GM21723 (cell line): ENCODE measurements around the gene UBE2M.
"Not testable (repeated sequence)": the region's sequence is repeated elsewhere in the genome, so short reads cannot be mapped to it uniquely, and the experiment has no call there.

Experiments used
- ATAC-seq: cut with Tn5 transposase; IDR thresholded peaks from one replicate; pipeline ENCODE4 v1.9.1; 2021; ENCODE audit warnings: mild to moderate bottlenecking, moderate library complexity; ENCODE audit not compliant: unreplicated experiment

UBE2M gene

DNA sequence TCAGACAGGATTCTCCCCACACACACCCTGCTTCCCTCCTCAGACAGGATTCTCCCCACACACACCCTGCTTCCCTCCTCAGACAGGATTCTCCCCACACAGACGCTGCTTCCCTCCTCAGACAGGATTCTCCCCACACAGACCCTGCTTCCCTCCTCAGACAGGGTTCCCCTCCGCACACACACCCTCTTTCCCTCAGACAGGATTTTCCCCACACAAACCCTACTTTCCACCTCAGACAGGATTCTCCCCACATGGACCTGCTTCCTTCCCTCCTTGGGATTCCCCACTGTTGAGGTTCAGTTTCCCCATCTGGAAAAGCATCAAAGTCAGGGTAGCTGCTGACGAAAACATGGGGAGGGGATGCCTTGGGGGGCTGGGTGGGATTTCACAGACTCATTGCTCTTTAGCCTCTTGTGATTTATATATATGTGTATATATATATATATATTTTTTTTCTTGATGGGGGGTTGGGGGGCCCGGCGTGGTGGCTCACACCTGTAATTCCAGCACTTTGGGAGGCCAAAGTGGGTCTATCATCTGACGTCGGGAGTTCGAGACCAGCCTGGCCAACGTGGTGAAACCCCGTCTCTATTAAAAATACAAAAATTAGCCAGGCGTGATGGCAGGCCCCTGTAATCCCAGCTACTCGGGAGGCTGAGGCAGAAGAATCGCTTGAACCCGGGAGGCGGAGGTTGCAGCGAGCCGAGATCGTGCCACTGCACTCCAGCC is 15.6 kb downstream of the UBE2M start:
- ATAC-seq: not testable (repeated sequence)

DNA sequence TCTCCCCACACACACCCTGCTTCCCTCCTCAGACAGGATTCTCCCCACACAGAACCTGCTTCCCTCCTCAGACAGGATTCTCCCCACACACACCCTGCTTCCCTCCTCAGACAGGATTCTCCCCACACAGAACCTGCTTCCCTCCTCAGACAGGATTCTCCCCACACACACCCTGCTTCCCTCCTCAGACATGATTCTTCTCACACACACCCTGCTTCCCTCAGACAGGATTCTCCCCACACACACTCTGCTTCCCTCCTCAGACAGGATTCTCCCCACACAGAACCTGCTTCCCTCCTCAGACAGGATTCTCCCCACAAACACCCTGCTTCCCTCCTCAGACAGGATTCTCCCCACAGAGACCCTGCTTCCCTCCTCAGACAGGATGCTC is 19.2 kb downstream of the UBE2M start:
- not testable (repeated sequence) for ATAC-seq

DNA sequence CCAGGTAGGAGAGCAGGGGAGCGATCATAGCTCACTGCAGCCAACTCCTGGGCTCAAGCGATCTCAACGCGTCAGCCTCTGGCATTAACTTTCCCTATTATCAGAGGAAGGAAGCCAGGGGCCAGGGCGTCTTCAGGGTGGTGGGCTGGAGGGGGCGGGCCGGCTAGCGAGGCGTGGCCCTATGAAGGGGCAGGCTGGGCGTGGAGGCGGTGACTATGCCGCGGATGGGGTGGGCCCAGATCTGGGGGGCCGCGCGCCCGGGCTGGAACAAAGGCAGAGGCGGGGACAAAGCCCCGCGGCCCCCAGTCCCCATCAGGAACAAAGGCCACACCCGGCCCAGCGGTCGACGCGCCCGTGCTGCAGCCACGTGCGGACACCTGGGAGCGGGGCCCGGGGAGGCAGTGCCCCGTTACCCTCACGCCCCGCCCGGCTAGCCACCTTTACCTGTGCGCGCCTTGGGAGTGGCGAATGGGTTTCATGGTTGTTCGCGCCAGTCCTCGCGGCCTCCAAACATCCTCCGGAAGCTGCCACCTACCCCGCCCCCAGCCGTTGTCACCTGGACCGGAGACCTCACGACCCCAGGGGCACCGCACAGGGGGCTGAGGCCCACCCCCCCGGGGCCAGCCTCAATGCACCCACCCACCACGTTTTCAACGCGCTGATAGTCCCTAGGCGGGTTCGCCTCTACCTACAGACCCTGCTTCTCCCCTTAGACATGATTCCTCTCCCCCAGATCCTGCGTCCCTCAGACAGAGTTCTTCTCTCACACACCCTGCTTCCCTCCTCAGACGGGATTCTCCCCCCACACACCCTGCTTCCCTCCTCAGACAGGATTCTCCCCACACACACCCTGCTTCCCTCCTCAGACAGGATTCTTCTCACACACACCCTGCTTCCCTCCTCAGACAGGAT is 19.9 kb downstream of the UBE2M start:
- no peak for ATAC-seq

DNA sequence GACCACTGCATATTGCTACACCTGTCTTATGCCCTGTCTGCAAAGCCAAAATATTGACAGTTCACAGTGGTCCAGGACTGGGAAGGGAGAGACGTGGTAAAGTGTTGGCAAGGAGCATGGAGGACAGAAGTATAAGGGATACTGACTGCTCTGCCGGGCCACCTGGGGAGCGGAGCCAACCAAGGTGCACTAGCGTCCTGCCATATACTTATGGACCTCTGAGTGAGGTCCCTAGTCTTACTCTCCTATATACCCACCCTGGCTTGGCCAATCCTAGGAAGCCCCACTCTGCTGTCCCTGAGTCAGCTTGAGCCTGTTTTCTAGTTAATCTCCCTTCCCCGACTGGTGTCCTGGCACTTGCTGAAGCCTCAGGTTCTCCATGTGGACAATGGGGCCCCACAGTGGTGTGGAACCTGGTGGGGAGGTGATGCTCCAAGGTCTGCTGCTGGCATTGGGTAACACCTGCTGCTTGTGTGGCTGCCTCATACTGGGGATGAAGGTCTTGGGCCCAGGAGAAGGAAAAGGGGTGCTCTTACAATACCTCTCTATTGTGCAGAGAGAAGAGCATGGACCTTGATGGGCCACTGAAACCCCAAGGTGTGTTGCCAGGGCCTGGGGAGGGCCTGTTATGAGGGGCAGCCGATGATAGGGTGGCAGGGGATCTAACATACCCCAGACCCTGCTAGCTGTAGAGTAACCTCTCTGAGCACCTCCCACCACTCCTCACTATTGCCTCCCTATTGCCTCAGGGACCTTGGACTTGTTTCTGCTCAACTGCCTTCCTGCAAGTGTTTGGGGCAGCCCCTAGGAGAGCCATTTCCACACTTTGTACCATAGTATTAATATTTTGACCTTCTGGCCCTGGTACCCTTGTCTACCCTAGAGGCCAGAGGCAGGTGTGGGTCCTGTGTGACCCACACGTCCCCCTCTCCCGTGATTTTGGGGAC is 21.3 kb downstream of the UBE2M start:
- ATAC-seq: no peak

DNA sequence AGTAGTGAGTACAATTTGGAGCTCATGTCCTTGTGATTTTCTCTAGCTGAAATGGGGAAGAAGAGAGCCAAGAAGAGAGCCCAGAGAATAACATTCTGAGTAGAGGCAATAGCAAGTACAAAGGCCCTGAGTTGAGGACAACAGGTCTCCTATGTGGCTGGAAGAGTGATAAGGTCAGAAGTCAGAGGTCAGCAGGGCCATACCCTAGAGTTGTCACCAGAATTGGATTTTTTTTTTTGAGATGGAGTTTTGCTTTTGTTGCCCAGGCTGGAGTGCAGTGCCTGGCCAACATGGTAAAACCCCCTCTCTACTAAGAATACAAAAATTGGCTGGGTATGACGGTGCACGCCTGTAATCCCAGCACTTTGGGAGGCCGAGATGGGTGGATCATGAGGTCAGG is 22.6 kb downstream of the UBE2M start:
- no peak for ATAC-seq

DNA sequence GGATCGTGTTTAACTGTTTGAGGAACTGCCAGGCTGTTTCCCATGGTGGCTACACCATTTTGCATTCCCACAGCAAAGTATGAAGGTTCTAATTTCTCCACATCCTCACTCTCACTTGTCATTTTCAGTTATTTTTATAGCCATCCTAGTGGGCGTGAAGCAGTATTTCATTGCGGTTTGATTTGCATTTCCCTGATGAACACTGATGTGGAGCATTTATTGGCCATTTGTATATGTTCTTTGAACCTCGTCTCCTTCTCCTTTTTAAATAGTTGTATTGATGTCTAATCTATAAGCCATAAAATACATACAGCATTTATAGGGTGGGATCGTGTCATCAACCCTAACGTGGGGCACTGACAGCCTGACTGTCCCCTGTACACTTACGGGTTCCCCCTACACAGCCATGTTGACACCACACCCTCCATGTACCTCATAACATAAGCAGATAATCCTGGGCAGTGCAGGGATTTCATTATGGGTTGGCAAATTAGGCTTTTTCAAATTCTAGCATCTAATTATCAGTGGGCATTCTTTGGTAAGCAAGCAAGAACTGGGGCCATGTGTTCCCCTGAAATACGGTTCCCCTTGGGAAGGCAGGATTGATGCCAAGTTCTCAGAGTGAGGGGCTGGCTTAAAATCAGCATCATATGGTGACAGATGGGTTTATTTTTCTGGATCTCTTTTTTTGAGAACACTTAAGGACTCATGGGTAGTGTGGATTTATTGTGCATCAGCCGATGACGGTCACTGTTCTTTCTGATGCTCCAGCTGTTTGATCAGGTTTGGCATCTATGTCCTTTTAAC is 27.2 kb downstream of the UBE2M start:
- ATAC-seq: no peak

DNA sequence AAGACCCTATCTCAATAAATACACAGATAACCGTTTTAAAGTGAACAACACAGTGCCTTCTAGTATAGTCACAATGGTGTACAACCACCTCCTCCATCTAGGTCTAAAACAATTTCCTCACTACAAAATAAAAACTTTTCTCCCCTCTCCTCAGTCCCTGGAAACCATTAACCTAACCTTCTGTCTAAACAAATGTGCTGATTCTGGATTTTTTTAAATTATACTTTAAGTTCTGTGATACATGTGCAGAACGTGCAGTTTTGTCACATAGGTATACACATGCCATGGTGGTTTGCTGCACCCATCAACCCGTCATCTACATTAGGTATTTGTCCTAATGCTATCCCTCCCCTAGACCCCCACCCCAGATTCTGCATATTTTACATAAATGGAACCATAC is 29.0 kb downstream of the UBE2M start:
- no peak for ATAC-seq

DNA sequence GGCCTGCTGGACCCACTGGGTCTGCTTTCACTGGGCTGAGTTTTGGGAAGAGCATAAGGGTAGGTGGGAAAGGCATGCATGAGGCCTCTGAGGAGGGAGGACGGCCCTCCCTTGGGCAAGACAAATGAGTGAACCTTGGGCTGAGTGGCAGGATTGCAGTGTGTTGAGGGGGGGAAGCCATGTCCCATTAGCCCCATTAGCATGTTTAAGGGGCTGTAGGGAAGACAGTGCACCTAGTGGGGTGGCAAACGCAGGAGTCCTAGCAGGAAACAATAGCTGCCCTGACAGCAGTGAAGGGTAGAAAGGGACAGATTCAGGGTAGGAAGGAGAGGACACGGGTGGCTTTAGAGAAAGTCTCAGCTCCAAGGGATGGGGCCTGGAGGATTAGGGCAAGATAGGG is 35.7 kb downstream of the UBE2M start:
- no peak for ATAC-seq

DNA sequence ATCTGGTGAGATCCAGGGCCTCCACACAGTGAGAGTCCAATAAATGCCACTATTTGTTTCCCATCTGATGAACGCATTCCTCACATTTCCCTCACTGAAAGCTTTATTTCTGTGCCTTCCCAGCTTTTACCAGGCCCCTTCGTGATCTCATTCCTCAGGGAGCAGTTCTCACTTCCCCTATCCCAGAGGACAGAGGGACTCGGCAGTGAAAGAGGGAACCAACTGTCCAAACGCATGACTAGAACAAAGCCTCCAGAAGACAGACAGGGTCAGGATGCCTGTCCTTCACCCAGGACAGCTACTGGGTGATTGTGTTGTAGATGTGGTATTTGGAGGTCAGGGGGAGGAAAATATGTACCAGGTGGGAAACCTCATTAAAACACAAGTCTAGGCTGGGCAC is 36.8 kb downstream of the UBE2M start:
- no peak for ATAC-seq

DNA sequence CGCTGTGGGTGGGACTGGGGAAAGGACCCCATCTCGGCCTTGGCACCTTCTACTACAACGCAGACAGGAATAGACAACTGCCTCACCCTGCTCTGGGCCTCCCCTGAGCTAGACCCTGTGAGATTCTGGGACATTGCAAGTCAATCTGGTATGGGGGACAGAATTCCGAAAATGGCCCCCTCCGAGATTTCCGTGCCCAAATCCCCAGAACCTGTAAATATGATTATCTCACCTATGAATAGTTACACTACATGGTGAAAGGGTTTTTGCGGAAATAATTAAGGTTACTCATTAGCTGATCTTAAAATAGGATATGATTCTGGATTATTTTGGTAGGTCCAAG is 38.2 kb downstream of the UBE2M start:
- ATAC-seq: no peak

DNA sequence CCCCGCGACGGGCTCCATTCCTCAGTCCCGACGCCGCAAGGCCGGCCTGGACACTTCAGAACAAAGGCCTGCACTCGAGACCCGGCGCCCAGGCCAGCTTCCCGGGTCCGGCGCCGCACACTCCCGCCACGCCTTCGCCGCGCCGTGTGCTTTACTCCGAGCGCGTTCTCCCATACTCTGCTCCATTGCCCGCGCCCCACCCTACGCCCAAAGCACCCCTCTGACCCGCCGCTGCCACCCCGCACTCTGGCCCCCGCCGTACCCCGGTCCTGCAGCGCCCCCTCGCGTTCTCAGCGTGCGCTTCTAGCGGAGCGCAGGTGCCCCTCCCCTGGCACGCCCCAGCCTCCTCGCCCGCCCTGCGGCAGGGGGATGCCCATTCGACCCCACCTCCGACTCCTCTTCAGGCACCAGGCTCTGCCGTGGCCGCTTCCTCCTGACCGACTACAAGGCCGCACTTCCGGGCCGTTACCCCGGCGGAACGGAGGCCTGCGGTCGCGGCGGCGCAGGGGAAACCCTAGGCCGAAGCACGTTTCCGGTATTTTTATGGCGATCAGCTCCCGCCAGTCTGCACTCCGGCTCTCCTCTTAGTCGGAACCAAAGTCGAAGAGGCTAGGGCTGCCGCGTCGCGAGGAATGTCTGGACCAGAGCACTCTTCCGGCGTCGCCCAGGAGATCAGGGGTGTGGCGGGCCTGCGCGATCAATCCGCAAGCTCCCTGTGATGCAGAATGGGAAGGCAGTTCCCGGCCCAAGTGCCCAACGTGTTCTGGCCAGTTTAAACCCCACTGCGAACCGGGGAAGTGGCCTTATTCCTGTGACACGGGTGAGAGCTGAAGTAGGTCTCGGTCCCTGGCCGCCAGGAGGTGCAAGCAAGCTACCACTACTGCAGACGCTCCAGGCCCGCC is 38.8 kb downstream of the UBE2M start, which contains the start of gene ZBTB45:
Gene ZBTB45, minus strand, starts transcription at position 456 of the 902 bp plus-strand sequence. CDS start 2,137 bp downstream, outside the sequence.
- peak; percentile 65 for ATAC-seq

DNA sequence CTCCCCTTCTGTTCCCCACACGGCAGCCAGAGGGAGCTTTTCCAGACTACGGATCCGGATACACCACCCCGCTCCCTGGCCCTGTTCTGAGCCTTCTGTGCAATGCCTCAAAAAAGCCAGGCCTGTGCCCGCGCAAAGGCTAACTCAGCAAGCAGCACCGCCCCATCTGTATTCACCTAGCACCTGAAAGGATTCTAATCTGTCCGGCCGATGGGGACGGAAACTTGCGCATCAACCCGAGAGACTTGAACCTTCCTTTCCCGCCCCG is 39.4 kb downstream of the UBE2M start:
- ATAC-seq: peak; percentile 23

DNA sequence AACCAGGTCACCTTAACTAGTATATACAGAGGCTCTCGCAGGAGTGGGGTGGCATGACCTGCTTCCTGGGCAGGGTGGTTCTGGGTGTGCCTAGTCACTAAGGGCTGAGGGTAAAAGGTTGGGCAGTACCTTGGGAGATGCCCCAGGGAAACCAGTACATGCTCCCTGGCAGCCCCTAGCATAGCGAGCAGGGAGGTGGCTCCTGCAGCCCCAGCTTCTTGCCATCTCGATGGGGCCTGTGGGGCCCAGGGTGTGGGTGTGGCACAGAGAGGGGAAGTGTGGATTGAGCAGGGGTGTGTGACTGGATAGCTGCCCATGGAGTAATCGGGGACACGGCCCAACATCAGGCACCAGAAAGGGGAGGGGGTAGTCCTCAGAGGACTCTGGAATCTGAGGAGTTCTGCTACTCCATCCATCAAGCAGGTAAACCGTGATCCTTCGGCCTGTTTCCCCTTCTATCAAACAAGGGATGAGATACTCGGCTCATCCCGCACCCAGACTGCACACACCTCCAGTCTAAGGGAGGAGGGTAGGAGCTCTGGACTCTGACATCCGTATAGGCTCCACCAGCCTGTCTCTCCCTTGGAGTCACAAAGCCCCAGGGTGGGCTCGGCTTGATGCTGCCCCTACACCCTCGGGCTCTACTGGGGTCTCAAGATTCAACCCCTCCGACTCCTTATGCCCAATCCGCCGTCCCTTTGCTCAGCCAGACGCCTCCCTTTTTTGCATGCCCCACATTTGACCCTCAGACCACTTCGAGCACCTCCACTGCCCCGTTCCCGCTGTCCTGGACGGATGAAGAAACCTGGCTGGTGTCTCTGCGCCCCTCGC is 39.9 kb downstream of the UBE2M start:
- no peak for ATAC-seq

DNA sequence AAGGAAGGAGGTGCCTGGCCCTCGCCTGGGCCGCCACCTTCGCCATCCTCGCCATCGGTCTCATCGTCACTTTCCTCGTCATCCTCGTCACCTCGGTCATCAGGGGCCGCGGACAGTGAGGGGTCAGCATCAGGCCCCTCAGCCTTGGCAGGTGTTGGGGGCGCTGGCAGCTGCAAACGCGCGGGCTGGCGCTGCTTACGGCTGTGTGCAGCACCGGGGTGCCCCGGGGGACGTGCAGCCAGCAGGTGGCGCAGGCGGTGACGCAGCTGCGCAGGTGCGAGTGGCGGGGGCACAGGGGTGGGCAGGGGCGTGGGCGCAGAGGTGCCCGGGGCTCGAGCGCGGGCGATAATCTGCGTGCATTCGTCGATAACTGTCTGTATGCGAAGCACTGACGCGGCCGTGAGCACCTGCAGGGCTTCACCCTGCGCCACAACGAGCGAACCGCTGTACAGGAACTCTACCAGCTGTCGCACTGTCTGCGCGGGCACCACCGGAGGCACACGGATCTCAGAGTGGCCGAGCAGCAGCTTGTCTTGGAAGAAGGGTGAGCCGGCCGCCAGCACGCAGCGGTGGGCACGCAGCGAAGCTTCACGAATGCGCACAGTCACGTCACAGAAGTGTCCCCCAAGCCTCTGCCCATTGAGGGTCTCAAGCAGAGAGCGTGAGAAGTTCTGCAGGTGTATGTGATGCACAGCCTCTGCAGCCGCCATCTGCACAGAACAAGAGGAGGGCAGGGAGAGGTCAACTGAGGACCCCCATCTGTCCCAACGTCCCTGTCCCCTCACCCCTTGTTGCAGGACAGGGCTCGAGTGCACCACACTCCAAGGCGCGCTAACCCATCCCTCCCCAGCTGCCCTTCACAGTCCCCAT is 41.2 kb downstream of the UBE2M start:
- ATAC-seq: no peak

DNA sequence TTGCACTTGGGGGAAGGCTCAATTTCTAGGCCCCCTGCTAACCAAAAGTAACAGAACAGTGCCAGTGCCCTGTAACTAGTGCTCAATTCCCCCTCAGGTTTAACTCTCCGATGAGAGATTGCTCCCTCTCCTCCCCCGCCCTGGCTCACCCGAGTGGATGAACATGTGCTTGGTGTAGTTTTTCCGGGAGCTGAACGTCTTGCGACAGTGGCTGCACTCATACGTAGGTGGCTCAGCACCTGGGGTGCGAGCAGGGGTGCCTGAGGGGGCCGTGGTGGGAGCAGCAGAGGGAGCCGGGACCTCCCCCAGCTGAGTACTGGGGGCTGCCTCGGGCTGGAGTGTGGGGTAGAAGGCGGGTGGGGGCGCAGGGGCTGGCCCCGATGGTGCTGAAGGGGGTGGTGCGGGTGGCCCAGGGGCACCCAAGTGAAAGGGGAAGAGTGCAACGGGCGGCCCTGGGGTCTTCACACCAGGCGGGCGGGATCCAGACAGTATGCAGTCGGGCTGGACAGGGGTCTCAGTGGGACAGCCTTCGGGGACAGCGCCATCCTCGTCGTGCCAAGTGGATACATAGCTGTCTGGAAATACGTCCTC is 42.1 kb downstream of the UBE2M start:
- ATAC-seq: no peak

DNA sequence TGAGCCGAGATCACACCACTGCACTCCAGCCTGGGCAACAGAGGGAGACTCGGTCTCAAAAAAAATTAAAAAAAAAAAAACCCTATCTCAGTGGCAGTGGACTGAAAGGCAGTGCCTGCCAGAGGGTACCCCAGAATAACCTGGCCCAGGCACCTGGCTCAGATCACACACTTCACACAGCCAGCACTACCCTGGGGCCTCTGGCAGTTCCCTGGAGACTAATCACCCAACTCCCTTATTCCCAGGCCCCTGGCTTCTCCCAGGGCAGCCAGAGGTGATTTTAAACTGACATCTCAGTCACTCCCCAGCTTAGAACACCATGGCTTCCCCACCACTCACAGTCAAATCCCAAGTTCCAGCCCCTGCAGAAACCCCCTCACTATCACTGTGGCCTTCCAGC is 43.2 kb downstream of the UBE2M start:
- no peak for ATAC-seq

DNA sequence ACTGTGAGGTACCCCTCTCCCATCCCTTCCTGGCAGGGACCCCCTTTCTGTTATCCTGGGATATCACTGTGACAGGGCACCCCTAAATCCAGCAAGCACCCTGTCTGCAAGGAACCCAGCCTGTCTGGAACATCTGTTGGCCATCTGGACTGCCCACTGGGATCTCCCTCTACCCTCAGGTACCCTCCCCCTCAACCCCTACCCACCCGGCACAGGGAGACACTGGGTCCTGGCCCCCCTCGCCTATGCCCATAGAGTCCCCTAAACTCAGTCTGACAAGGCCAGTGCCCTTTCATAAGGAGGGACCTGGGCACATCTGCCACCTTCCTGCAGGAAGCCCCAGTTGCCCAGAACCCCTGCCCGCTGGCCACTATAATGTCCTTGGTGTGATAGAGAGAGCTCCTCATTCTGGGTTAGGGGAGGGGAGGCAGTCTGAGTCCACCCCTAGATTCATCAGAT is 43.8 kb downstream of the UBE2M start:
- ATAC-seq: no peak
